ENCODE measurements around the gene OGFRL1. TPM values are rescaled to one million over a fixed set of nuclear protein-coding genes. Genes with fewer than 3 reads are reported as not detected.
A peak's percentile ranks its signal among the peaks of the same experiment; 100 is the strongest.

The OGFRL1 gene
- polyA plus RNA-seq, 6 donors from 2014 or later, result 9.4 to 17.0 (median 11.3) TPM

DNA sequence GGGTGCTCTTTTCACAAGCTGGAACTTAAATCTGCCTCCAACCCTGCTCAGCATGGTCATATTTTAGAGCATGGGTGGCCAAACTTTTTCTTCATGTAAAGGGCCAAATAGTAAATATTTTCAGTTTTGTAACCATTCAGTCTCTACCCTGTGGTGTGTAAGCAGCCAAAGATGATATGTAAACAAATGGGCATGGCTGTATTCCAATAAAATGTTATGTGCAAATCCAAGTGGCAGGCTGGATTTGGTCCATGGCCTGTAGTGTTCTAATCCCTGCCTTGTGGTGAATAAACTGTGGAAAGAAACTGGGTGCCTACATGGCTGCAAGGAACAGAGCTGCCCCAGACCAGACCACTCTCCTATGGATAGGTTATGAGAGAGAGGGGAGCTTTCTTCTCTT is 32.7 kb downstream of the OGFRL1 start:
- peaks cover 0 to 2% (median 0%) of the 10 kb centered on the region in 3 donors for H3K4me1 Mint-ChIP-seq
- H3K9me3 Mint-ChIP-seq, result peaks cover 0 to 2% (median 0%) of the 10 kb centered on the region in 7 donors
- H3K27me3 Mint-ChIP-seq, result no peaks in the 10 kb centered on the region
- no peak overlapping the region for H3K27ac Mint-ChIP-seq
- ATAC-seq (ENCODE audit: low read depth in 2 of 2) (no peak), DNase-seq (no peak)
- H3K36me3 Mint-ChIP-seq, result no peaks in the 10 kb centered on the region
- H3K4me3 Mint-ChIP-seq, result no peak overlapping the region

DNA sequence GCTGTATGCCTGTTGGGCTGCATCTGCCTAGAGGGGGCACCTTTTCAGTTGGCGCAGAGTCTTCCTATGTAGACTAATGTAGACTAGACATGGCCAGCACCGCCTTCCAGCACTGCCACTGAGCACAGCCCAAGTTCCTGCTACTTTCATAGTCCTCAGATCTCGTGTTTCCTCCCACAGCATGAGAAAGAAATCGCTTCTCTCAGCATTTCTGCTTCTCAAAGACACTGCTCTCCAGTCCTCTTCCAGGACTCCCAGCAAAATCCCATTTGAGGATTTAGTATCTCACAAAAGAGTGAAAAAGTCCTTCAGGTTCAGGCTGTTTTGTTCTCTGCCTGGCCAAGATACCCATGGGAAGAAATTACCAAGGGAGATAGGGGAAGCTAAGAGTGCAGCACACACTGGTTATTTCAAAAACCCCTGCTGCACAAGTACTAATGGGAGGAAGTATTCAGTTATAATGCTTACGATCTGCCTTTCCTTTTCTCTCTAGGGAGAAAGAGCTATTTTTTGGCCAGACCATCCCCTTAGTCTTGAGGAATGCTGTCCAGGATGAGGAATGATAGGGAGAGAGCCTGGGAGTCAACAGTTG is 35.7 kb downstream of the OGFRL1 start:
- DNase-seq (no peak), ATAC-seq (ENCODE audit: low read depth in 2 of 2) (no peak)
- no peaks in the 10 kb centered on the region for H3K36me3 Mint-ChIP-seq
- H3K4me1 Mint-ChIP-seq, result peaks cover 0 to 2% (median 0%) of the 10 kb centered on the region in 3 donors
- no peaks in the 10 kb centered on the region for H3K9me3 Mint-ChIP-seq
- no peak overlapping the region for H3K4me3 Mint-ChIP-seq
- no peaks in the 10 kb centered on the region for H3K27me3 Mint-ChIP-seq
- peak overlapping the region in 1 of 6 donors; percentile 1 for H3K27ac Mint-ChIP-seq

DNA sequence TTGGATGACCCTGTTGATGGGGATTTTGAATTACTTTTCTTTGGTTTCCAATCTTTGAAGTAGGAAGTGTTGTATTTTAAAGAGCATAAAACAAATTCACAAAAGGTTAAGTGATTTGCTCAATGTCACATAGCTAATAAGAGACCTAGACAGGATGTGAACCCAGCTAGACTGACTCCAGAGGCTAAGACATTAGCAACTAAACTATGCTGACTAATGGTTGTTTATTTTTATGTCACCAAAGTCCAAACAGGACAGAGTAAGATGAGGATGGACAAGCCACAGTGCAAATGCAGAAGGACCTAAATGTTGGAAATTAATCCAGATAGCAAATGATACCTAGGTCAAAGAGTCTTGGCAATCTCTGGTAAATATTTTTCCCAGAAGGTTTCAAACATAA is 38.0 kb downstream of the OGFRL1 start:
- H3K27ac Mint-ChIP-seq, result no peak overlapping the region
- peaks cover 0 to 7% (median 0%) of the 10 kb centered on the region in 3 donors for H3K27me3 Mint-ChIP-seq
- H3K4me3 Mint-ChIP-seq, result no peak overlapping the region
- DNase-seq, result no peak
- no peaks in the 10 kb centered on the region for H3K36me3 Mint-ChIP-seq
- H3K9me3 Mint-ChIP-seq, result no peaks in the 10 kb centered on the region
- H3K4me1 Mint-ChIP-seq, result peaks cover 0 to 2% (median 0%) of the 10 kb centered on the region in 3 donors
- no peak for ATAC-seq (ENCODE audit: low read depth in 2 of 2)

GRCh38 chr6:71330501-71330900 is 41.9 kb downstream of the OGFRL1 start:
- Mint-ChIP-seq H3K4me1 (peaks cover 0 to 4% (median 0%) of the 10 kb centered on the region in 3 donors), H3K27me3 (peaks cover 0 to 7% (median 0%) of the 10 kb centered on the region in 3 donors), H3K4me3 (no peak overlapping the region), H3K27ac (no peak overlapping the region), H3K36me3 (no peaks in the 10 kb centered on the region), H3K9me3 (no peaks in the 10 kb centered on the region)
- ATAC-seq (ENCODE audit: low read depth in 2 of 2) (no peak), DNase-seq (no peak)

GRCh38 chr6:71332012-71332411 is 43.4 kb downstream of the OGFRL1 start:
- H3K36me3 Mint-ChIP-seq, result no peaks in the 10 kb centered on the region
- peaks cover 0 to 4% (median 0%) of the 10 kb centered on the region in 3 donors for H3K4me1 Mint-ChIP-seq
- H3K27me3 Mint-ChIP-seq, result peaks cover 0 to 7% (median 0%) of the 10 kb centered on the region in 3 donors
- H3K27ac Mint-ChIP-seq, result no peak overlapping the region
- no peak for ATAC-seq (ENCODE audit: low read depth in 2 of 2)
- no peaks in the 10 kb centered on the region for H3K9me3 Mint-ChIP-seq
- H3K4me3 Mint-ChIP-seq, result no peak overlapping the region
- no peak for DNase-seq

DNA sequence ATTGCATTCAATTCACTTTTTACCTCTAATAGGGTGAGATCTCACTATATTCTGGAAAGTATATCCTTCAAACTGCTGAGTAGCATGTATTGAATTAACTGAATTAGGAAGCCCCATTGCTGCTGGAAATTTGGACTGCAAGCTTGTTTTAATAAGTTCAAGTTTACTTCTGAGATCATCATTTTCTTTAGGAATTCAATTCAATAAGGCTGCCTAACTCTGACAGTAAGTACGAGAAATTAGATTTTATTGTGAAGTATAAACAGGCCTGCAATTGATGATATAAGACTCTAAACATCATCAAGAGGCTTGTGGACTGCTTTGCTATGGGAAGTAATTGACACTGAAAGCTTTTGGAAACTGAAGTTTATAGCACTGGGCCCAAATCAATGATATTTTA is 44.4 kb downstream of the OGFRL1 start:
- no peaks in the 10 kb centered on the region for H3K9me3 Mint-ChIP-seq
- no peak for ATAC-seq (ENCODE audit: low read depth in 2 of 2)
- peaks cover 0 to 4% (median 0%) of the 10 kb centered on the region in 3 donors for H3K4me1 Mint-ChIP-seq
- no peak for DNase-seq
- H3K27me3 Mint-ChIP-seq, result peaks cover 0 to 7% (median 0%) of the 10 kb centered on the region in 3 donors
- H3K36me3 Mint-ChIP-seq, result no peaks in the 10 kb centered on the region
- no peak overlapping the region for H3K4me3 Mint-ChIP-seq
- no peak overlapping the region for H3K27ac Mint-ChIP-seq

GRCh38 chr6:71333697-71334096 is 45.1 kb downstream of the OGFRL1 start:
- no peak for ATAC-seq (ENCODE audit: low read depth in 2 of 2)

GRCh38 chr6:71334768-71335167 is 46.2 kb downstream of the OGFRL1 start:
- H3K27ac Mint-ChIP-seq, result peak overlapping the region in 1 of 6 donors; percentile 73
- peaks cover 0 to 4% (median 0%) of the 10 kb centered on the region in 3 donors for H3K4me1 Mint-ChIP-seq
- H3K27me3 Mint-ChIP-seq, result peaks cover 0 to 7% (median 0%) of the 10 kb centered on the region in 3 donors
- DNase-seq (no peak), ATAC-seq (ENCODE audit: low read depth in 2 of 2) (no peak)
- no peak overlapping the region for H3K4me3 Mint-ChIP-seq
- no peaks in the 10 kb centered on the region for H3K36me3 Mint-ChIP-seq
- no peaks in the 10 kb centered on the region for H3K9me3 Mint-ChIP-seq

More at GRCh38 chr6:71333697-71334096, 45.1 kb downstream of the OGFRL1 start:
- H3K36me3 Mint-ChIP-seq, result no peaks in the 10 kb centered on the region
- H3K9me3 Mint-ChIP-seq, result no peaks in the 10 kb centered on the region
- H3K27ac Mint-ChIP-seq, result no peak overlapping the region
- H3K4me1 Mint-ChIP-seq, result peaks cover 0 to 4% (median 0%) of the 10 kb centered on the region in 3 donors
- DNase-seq, result no peak
- H3K4me3 Mint-ChIP-seq, result no peak overlapping the region
- H3K27me3 Mint-ChIP-seq, result peaks cover 0 to 7% (median 0%) of the 10 kb centered on the region in 3 donors

DNA sequence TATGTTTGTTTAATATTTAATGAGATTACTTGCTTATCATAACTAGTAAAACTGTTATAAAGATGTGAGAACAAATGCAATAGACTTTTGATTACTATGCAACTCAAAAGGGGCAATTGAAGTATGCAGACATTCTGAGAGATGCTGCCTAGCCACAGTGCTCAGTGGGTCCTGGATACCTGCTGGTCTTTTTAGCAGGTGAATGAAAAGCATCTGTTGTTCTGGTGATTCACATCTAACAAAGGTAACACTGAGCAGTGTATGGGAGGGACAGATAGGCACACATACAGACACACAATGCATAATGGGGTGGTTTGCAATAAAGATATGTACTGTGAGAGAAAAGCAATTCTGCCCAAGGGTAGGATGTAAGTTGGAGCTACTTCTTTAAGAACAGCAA is 46.9 kb downstream of the OGFRL1 start:
- Mint-ChIP-seq H3K4me1 (peaks cover 0 to 4% (median 0%) of the 10 kb centered on the region in 3 donors), H3K27me3 (peaks cover 0 to 3% (median 0%) of the 10 kb centered on the region in 3 donors), H3K27ac (peak overlapping the region in 2 of 6 donors; percentile 0 to 2), H3K4me3 (no peak overlapping the region), H3K9me3 (no peaks in the 10 kb centered on the region), H3K36me3 (no peaks in the 10 kb centered on the region)
- DNase-seq (no peak), ATAC-seq (ENCODE audit: low read depth in 2 of 2) (no peak)

GRCh38 chr6:71336901-71337300 is 48.3 kb downstream of the OGFRL1 start:
- no peaks in the 10 kb centered on the region for H3K36me3 Mint-ChIP-seq
- DNase-seq (no peak), ATAC-seq (ENCODE audit: low read depth in 2 of 2) (no peak)
- H3K27ac Mint-ChIP-seq, result no peak overlapping the region
- H3K27me3 Mint-ChIP-seq, result no peaks in the 10 kb centered on the region
- no peak overlapping the region for H3K4me3 Mint-ChIP-seq
- H3K4me1 Mint-ChIP-seq, result peaks cover 0 to 4% (median 0%) of the 10 kb centered on the region in 3 donors
- no peaks in the 10 kb centered on the region for H3K9me3 Mint-ChIP-seq

- no peaks in the 10 kb centered on the region for H3K27me3 Mint-ChIP-seq
- no peak for DNase-seq
- peaks cover 0 to 4% (median 0%) of the 10 kb centered on the region in 3 donors for H3K4me1 Mint-ChIP-seq
- H3K36me3 Mint-ChIP-seq, result no peaks in the 10 kb centered on the region
- no peak for ATAC-seq (ENCODE audit: low read depth in 2 of 2)
- no peak overlapping the region for H3K27ac Mint-ChIP-seq
- no peaks in the 10 kb centered on the region for H3K9me3 Mint-ChIP-seq
- no peak overlapping the region for H3K4me3 Mint-ChIP-seq
Measured at GRCh38 chr6:71338540-71339316, 50.1 kb downstream of the OGFRL1 start.

GRCh38 chr6:71342772-71343171 is 54.2 kb downstream of the OGFRL1 start:
- no peaks in the 10 kb centered on the region for H3K9me3 Mint-ChIP-seq
- H3K27ac Mint-ChIP-seq, result no peak overlapping the region
- DNase-seq (no peak), ATAC-seq (ENCODE audit: low read depth in 2 of 2) (no peak)
- no peaks in the 10 kb centered on the region for H3K36me3 Mint-ChIP-seq
- H3K4me1 Mint-ChIP-seq, result peaks cover 11 to 18% (median 16%) of the 10 kb centered on the region in 3 donors
- no peak overlapping the region for H3K4me3 Mint-ChIP-seq
- H3K27me3 Mint-ChIP-seq, result no peaks in the 10 kb centered on the region

- ATAC-seq (ENCODE audit: low read depth in 2 of 2) (no peak), DNase-seq (no peak)
- Mint-ChIP-seq H3K4me3 (no peak overlapping the region), H3K4me1 (peaks cover 11 to 18% (median 16%) of the 10 kb centered on the region in 3 donors), H3K27ac (peak overlapping the region in 1 of 6 donors; percentile 1), H3K36me3 (no peaks in the 10 kb centered on the region), H3K27me3 (no peaks in the 10 kb centered on the region), H3K9me3 (no peaks in the 10 kb centered on the region)
Measured at GRCh38 chr6:71345476-71346333, 57.1 kb downstream of the OGFRL1 start.

Data from naive B cell (primary cell).